ENCODE measurements around the gene KIFAP3.

DNA sequence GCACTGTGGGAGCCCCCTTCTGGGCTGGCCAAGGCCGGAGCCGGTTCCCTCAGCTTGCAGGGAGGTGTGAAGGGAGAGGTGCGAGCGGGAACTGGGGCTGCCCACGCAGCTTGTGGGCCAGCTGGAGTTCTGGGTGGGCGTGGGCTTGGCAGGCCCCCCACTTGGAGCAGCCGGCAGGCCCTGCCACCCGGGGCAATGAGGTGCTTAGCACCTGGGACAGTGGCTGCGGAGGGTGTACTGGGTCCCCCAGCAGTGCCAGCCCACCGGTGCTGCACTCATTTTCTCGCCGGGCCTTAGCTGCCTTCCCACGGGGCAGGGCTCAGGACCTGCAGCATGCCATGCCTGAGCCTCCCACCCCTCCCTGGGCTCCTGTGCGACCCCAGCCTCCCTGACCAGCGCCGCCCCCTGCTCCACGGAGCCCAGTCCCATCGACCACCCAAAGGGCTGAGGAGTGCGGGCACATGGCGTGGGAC lies 192.4 kb downstream of the KIFAP3 start:
- TF ChIP-seq FOSL1 (IDR thresholded peaks at IDR 0.05; ENCODE audit: insufficient read depth, low read depth, low read length) (no peak), CTCF (IDR thresholded peaks at IDR 0.05; ENCODE audit: control extremely low read depth in 1 of 3, insufficient read depth in 1 of 3, low read depth in 1 of 3, low read length in 3 of 3) (no peak), ZNF274 (IDR thresholded peaks at IDR 0.05; ENCODE audit: borderline replicate concordance, extremely low read depth, low read length) (no peak), RFX5 (IDR thresholded peaks at IDR 0.05; ENCODE audit: borderline replicate concordance, low read depth, low read length) (no peak), YY1 (IDR thresholded peaks at IDR 0.05; ENCODE audit: low read depth, low read length) (no peak), TAF1 (IDR thresholded peaks at IDR 0.05; ENCODE audit: low read depth, low read length) (no peak), BRCA1 (IDR thresholded peaks at IDR 0.05; ENCODE audit: low read depth, low read length) (no peak), SP1 (IDR thresholded peaks at IDR 0.05; ENCODE audit: low read depth, low read length) (no peak), POLR2A (IDR thresholded peaks at IDR 0.05; ENCODE audit: control extremely low read depth in 1 of 2, low read depth in 2 of 2, low read length in 2 of 2) (no peak), SP4 (IDR thresholded peaks at IDR 0.05; ENCODE audit: low read length) (no peak), JUN (IDR thresholded peaks at IDR 0.05; ENCODE audit: low read depth, low read length) (no peak), EGR1 (IDR thresholded peaks at IDR 0.05; ENCODE audit: borderline replicate concordance, low read depth, low read length) (no peak), KDM1A (IDR thresholded peaks at IDR 0.05; ENCODE audit: borderline replicate concordance, low read length) (no peak)

Measured in H1 (cell line).